NCI-H2081 (cell line): ENCODE measurements around the gene STIM2.
"Not testable (repeated sequence)": the region's sequence is repeated elsewhere in the genome, so short reads cannot be mapped to it uniquely, and the experiment has no call there.

ENCODE experiments used
- DNase-seq, 2 experiments: peaks; one replicate each; lab custom pipeline; 2025; lab: John Stamatoyannopoulos, UW

The STIM2 gene

GRCh38 chr4:26953366-26953765, 92.7 kb downstream of the STIM2 start:
- no peak for DNase-seq

DNA sequence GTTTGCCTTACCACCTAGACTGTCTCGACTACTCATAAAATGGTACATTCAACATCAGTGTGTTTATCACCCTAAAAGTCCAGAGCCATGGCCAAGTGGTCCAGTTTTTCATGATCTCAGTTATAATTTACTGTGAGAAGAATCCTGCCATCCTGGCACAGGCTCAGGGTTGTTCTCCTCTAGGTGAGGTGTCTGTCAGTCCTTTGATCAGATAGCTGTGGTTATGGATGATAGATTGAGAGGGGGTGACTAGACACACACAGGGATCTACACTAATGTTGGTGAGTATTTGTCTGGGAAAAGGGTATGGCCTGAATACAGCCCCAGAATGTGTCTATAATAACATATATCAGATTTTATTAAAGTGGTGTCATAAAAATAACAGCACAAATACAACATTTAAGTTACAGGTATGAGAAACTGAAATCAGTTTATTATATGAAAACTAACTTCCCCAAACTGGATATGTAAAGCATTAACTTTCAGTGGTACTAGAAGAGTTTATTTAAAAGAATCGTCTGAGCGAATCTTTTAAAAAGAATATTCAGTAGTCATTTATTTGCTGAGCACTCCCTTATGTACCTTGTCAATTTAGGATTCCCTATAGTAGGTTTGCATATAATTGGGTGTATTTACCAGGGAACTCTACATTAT, 93.3 kb downstream of the STIM2 start:
- DNase-seq = peak in 1 of 2 experiments; percentile 19

- DNase-seq = no peak
These were observed 94.6 kb downstream of the STIM2 start for GRCh38 chr4:26955241-26955640.

GRCh38 chr4:26958925-26959653, 98.4 kb downstream of the STIM2 start:
- no peak for DNase-seq

DNA sequence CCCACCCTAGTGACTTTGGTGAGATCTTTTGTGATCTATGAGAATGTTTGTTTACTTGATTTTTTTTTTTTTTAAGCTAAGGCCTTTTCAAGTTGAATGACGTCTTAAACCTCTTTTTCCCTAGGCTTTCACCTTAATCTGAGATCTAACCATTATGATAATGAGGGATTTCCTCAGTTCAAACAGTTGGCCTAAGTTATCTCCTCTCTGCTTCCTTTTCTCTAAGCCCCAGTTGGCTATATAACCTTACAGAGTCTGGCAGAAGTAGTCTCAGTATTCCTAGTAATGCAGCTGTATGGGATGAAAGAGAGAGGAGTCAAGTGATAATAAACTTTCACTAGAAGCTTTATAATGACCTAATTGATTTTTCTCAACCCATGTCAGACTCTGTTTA, 99.0 kb downstream of the STIM2 start:
- no peak for DNase-seq

DNA sequence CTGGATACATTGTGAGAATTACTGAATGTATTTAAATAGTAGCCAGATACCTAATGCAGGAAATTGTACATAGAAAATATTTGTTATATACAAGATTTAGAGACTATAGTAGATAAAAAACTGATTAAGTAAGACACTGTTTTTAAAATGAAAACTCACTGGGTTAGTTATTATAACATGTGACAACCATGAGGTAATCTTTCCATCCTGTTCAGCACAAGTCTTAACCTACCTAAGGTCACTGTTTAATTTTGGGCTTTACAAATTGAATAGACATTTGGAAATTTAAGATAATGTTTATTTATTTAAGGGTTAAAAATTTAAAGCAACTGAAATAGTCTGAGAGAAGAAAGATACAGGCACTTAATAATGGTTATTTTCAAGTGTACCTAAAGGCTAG, 102.1 kb downstream of the STIM2 start:
- DNase-seq = no peak

DNA sequence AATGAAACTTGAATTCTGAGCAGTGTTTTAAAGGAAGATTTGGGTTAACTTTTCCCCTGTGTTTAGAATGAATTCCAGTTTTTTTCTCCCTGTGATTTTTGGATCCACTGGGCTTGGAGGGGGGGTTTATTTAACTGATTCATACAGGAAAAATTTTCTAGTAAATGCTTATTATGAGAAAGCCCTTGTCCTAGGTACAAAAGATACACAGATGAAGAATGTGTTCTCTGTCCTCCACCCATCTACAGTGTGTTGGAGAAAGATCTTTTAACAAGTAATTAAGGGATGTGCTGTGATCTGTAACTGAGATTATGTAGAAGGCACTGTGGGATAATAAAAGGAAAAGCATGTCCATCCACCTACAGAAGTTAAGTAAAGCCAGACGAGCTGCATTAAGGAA, 103.9 kb downstream of the STIM2 start:
- DNase-seq = no peak

DNA sequence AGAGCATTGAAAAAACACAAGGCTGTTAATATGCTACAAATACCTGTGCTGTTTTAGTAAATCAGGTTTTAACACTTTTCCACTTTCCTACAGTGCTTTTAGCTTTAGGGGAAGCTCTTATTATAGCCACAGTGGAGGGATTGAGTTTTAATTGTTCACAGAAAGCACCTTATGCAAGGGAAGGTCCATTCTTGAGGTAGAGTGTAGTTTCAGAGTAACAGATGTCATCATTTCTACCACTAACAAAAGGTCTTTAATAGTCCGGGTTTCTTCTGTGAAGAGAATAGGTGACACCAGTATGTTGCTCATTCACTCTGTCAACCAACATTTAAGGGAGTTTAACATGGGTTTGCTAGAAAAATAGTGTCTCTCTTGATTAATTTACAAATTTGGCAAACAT, 104.4 kb downstream of the STIM2 start:
- no peak for DNase-seq

- not testable (repeated sequence) for DNase-seq
These were observed 115.0 kb downstream of the STIM2 start for GRCh38 chr4:26975464-26976181.

DNA sequence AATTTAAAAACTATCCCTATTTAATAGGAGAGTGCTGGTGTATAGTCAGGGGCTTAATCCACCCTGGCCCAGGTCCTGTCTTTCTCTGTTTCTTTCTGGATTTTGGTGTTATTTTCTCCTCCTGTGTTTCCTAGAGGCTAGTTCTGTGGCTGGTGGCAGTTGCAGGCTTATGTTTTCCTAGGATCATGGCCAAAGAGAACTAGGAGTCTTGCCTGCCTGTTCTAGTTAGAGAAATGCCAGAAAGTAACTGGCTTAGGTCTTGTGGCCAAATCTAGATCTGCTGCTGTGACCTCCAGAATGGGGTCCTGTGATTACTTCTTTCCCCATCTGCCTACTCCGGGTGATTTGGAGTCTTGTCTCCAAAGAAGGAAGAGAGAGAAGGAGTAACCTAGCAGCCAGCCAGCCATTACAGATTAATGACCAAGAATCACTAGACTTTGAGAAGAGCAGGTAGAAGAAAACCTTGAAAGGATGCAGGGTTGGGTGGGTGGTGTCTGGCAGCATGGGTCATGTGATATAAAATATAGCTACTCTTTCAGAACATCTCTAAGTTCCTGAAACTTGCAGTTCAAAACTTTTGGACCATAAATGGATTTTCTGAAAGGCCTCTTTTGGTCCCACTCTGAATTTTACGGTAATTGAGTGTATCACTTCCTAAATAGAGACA, 117.9 kb downstream of the STIM2 start:
- no peak for DNase-seq

- DNase-seq = no peak
These were observed 124.3 kb downstream of the STIM2 start for GRCh38 chr4:26984896-26985295.

GRCh38 chr4:26985873-26986272, 125.2 kb downstream of the STIM2 start:
- DNase-seq = no peak

DNA sequence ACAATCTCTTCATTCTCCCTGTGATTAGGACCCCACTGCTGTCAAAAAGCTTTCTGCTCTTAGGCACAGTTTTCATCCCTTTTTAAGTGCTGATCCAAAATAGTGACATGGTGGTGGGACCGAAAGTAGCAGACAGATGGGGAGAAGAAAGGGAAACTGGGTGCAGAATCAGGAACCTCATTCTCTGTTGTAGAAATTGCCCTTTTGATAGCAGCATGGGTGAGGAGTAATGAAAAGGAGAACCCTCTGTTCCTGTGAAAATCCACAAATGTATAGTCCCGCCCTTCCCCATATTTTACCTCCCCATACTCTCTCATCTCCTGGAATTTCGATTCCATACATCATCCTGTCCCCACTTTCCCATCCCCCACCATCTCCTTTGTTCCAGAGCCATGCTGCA, 126.5 kb downstream of the STIM2 start:
- no peak for DNase-seq

DNA sequence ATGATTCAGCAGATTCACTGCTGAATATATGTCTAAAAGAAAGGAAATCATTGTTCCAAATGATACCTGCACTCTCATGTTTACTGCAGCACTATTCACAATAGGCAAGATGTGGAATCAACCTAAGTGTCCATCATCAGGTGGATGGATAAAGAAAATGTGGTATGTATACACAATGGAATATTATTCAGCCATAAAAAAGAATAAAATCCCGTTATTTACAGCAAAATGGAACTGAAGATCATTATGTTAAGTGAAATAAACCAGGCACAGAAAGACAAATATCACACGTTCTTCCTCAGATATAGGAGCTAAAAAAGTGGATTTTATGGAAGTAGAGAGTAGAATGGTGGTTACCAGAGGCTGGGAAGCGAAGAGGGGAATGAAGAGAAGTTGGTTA, 130.4 kb downstream of the STIM2 start:
- no peak for DNase-seq

GRCh38 chr4:26992657-26993361, 132.2 kb downstream of the STIM2 start:
- no peak for DNase-seq

GRCh38 chr4:26993539-26993938, 132.9 kb downstream of the STIM2 start:
- no peak for DNase-seq

- DNase-seq = no peak
These were observed 133.3 kb downstream of the STIM2 start for GRCh38 chr4:26993967-26994366.

DNA sequence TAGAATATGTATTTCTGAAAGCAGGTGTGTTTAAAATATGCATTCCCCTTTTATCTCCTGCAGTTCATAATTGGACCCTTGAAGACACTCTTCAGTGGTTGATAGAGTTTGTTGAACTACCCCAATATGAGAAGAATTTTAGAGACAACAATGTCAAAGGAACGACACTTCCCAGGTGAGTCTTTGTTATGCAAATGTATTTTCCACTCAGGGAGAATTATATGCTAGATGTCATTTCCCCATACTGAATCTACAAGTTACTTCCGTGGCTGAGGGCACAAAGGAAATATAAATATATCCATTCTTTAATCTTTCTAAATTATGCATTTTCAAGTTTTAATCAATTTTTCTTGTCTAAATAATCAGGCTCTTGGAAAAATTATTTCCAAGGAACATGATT, 134.7 kb downstream of the STIM2 start:
- no peak for DNase-seq

DNA sequence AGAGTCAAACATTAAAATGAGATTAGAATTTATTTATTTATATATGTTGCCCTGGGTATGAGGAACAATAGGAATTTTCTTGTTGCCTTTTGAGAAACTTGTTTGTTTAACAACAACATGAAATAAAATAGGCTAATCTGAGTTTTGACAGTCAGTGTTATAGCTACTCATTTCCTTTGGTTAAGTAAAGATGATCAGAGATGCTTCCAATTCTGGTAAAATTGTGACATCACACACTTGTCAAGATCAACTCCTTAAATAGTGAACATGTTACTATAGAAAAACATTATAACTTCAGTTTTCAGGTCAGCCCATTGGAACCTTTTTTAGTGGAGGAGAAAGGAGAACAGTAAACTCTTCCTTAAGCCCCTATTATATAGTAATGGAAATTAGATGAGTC, 136.1 kb downstream of the STIM2 start:
- DNase-seq = no peak

DNA sequence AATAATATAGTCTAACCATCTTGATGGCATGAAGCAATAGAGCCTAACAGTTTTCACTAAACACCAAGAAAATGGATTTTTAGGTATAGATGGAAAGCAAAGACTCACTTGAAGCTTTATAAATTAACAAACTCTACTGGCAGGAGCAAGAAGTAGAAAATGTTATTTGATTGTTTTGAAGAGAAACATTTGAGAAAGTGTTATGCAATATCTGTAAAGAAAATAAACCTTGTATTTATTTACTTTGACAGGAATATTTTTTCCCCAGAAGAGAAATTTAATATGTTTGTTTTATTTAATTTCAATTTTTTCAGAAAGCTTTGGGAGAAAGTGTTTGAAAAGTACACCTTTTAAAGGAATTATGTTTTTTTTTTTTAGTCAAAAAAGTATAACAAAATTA, 139.0 kb downstream of the STIM2 start:
- no peak for DNase-seq

- no peak for DNase-seq
These were observed 139.5 kb downstream of the STIM2 start for GRCh38 chr4:27000122-27000521.

DNA sequence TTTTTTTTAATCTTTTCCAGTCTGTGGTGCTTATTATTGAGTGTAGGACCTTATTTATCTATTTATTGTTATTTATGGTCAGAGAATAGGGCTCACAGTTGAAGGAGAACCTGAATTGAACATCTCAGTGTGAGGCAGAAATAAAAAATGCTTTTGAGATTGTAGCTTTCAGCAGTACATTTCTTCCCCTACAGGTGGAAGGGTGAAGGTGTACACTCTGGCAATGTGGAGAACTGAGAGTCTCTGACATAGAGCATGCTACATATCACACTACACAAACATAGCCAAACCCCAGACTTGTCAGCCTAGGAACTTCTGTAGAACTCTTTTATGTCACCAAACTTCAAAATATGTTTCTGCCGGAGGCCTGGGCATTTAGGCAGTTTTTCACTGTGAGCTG, 140.2 kb downstream of the STIM2 start:
- DNase-seq = no peak
